Heart left ventricle (tissue), 16 donors: Measurements from ENCODE around the gene LRP5. TPM values are rescaled to one million over a fixed set of nuclear protein-coding genes. Genes with fewer than 3 reads are reported as not detected.

Experiments used
- ATAC-seq, 4 donors: fragments of 200-7000 bp; cut with Tn5 transposase; one replicate each; pipeline ENCODE4 v1.9.1; 2020 to 2022; ENCODE audit warnings: moderate library complexity in 4 of 4, mild to moderate bottlenecking in 3 of 4, moderate number of reproducible peaks in 1 of 4
- DNase-seq, 5 donors: peaks; one replicate each; pipeline ENCODE4 v3.0.0-alpha.2; 2020
- H3K27ac ChIP-seq, 12 donors: fragments of 200-600 bp; sonication (generic) in 4 of 12; one replicate each; pipeline versions ENCODE4 v1.5.0 to v1.8.0; 2016 to 2022; ENCODE audit warnings: mild to moderate bottlenecking in 2 of 12
- H3K27me3 ChIP-seq, 9 donors: fragments of 200-600 bp; sonication (generic) in 2 of 9; one replicate each; pipeline versions ENCODE4 v1.5.1 to v1.8.0; 2016 to 2022; ENCODE audit warnings: mild to moderate bottlenecking in 3 of 9
- H3K36me3 ChIP-seq, 9 donors: fragments of 200-600 bp; sonication (generic) in 2 of 9; one replicate each; pipeline versions ENCODE4 v1.5.0 to v1.8.0; 2018 to 2022; ENCODE audit warnings: mild to moderate bottlenecking in 2 of 9
- H3K4me1 ChIP-seq, 12 donors: fragments of 200-600 bp; sonication (generic) in 4 of 12; one replicate each; pipeline versions ENCODE4 v1.5.0 to v1.8.0; 2016 to 2022; ENCODE audit warnings: mild to moderate bottlenecking in 3 of 12
- H3K4me3 ChIP-seq, 12 donors: fragments of 200-600 bp; sonication (generic) in 4 of 12; one replicate each; pipeline versions ENCODE4 v1.5.0 to v1.8.0; 2017 to 2022; ENCODE audit warnings: mild to moderate bottlenecking in 9 of 12, moderate library complexity in 4 of 12
- H3K9me3 ChIP-seq, 12 donors: fragments of 200-600 bp; sonication (generic) in 4 of 12; one replicate each; pipeline versions ENCODE4 v1.5.0 to v1.8.0; 2016 to 2022; ENCODE audit warnings: mild to moderate bottlenecking in 1 of 12
- CTCF ChIP-seq, 12 donors: fragments of 200-600 bp; sonication (generic) in 4 of 12; IDR thresholded peaks; one replicate each; pipeline versions ENCODE4 v1.5.0 to v1.8.0; 2018 to 2022; ENCODE audit warnings: antibody characterized with exemption in 12 of 12, mild to moderate bottlenecking in 5 of 12
- POLR2A ChIP-seq, 2 donors: fragments of 450-650 bp; IDR thresholded peaks; one replicate each; pipeline ENCODE4 v1.6.1; 2017; ENCODE audit warnings: antibody characterized with exemption in 2 of 2, mild to moderate bottlenecking in 2 of 2, moderate library complexity in 2 of 2
- WGBS, 4 donors: extraction: QIAGEN DNeasy Blood & Tissue Kit in 2 of 4; methylation state at CpG; one replicate each; pipeline versions ENCODE4 v1.1.5 to v1.1.7; 2013 to 2018; 5-methylcytosine and 5-hydroxymethylcytosine counted together
- intact Hi-C, 10 donors: fragments of 100-400 bp; cut with DNase I; formaldehyde crosslinking; loops; one replicate each; pipeline versions ENCODE4 v1.11.1 to v1.14.2; 2022
- polyA plus RNA-seq, 2 donors: library from polyadenylated mRNA; stranded (reverse); fragments of 200-250 nt; gene quantifications; one replicate each; pipeline ENCODE4 v1.2.3, GENCODE V29; 2013
- total RNA-seq, 9 donors: library from RNA; depleted of rRNA in 2 of 9; stranded (reverse); fragments of >200 nt in 2 of 9; fragmentation: NEBNext Ultra II Directional in 3 of 9; extraction: Animal tissue kit (Norgen Biotek cat#: 25700) in 3 of 9; gene quantifications; one replicate each; pipeline versions ENCODE4 v1.1.0 to v1.2.4, GENCODE V29; 2016 to 2023
- donor health status: ischemic (EF 13 %, LVEDD 7.1; RV severe dilation, severe dysfunction).
- donor health status: healthy with polysubstance abuse.
- donor health status: DM: no; HTN: yes; CAD: no.
- donor health status: DM: no; HTN: no; CAD: no.
- donor health status: ischemic (EF 25% LVEDD 6.9; RV normal size, moderate dysfunction).
- donor health status: ischemic (EF 25% LVEDD 5.7; RV mildly dilated, moderate dysfunction).
- donor health status: healthy.
- donor health status: DM: yes; HTN: yes; CAD: no.
- donor health status: ischemic (EF 35%, LVEDD 5.7; RV mildly dilated, moderate dysfunction).
- donor health status: nonischemic (EF 11% LVEDD 7.7; RV severe dilation, severe dysfunction).
- donor health status: DM: yes; HTN: yes; CAD: no.
- donor health status: PGD.
- donor health status: ischemic (EF 29% LVEDD 5.4; RV normal size, mild dysfunction).
- donor health status: nonischemic (EF 23%, LVEDD 6.1; RV moderate dilation, normal function).

The LRP5 gene
- total and polyA plus RNA-seq, 11 donors: 30.2 to 62.5 (median 39.8) TPM

GRCh38 chr11:68488623-68489022 lies 176.2 kb downstream of the LRP5 start:
- DNase-seq: no peak
- Histone ChIP-seq H3K36me3 (no peaks in the 10 kb centered on the region), H3K27ac (no peak overlapping the region), H3K4me3 (no peak overlapping the region), H3K9me3 (peaks cover 0 to 23% (median 0%) of the 10 kb centered on the region in 12 donors), H3K4me1 (peaks cover 0 to 42% (median 28%) of the 10 kb centered on the region in 12 donors), H3K27me3 (no peaks in the 10 kb centered on the region)
- intact Hi-C loops: no loop called here
- WGBS, 4 donors: 89 to 96% (median 96%) methylated on average over 1 of the region's 1 CpG
- TF ChIP-seq CTCF (IDR thresholded peaks at IDR 0.05) (no peak), POLR2A (IDR thresholded peaks at IDR 0.05) (no peak)
- peak in 1 of 4 donors; percentile 36 for ATAC-seq

GRCh38 chr11:68495220-68495729 lies 182.9 kb downstream of the LRP5 start:
- WGBS, 4 donors: 67 to 72% (median 71%) methylated on average over 3 of the region's 3 CpGs
- no peak overlapping the region for H3K4me3 ChIP-seq
- DNase-seq: no peak
- no peaks in the 10 kb centered on the region for H3K9me3 ChIP-seq
- no peak for TF ChIP-seq CTCF (IDR thresholded peaks at IDR 0.05)
- no peak for TF ChIP-seq POLR2A (IDR thresholded peaks at IDR 0.05)
- H3K27me3 ChIP-seq: no peaks in the 10 kb centered on the region
- H3K4me1 ChIP-seq: peaks cover 7 to 64% (median 48%) of the 10 kb centered on the region in 12 donors
- intact Hi-C loops: no loop called here
- no peak overlapping the region for H3K27ac ChIP-seq
- H3K36me3 ChIP-seq: no peaks in the 10 kb centered on the region
- no peak for ATAC-seq

DNA sequence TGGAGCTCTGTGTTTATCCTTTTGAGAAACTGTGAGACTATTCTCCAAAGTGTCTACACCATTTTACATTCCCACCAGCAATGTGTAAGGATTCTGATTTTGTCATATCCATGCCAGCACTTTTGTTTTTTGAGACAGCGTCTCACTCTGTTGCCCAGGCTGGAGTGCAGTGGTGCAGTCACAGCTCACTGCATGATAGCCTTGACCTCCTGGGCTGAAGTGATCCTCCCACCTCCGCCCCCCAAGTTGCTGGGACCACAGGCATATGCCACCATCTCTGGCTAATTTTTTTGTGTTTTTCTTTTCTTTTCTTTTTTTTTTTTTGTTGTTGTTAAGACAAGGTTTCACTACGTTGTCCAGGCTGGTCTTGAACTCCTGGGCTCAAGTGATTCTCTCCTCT lies 183.5 kb downstream of the LRP5 start:
- intact Hi-C loops: no loop called here
- ATAC-seq (no peak), DNase-seq (no peak)
- no peaks in the 10 kb centered on the region for H3K27me3 ChIP-seq
- H3K4me3 ChIP-seq: no peak overlapping the region
- WGBS, 4 donors: 88 to 93% (median 91%) methylated on average over 3 of the region's 3 CpGs
- no peaks in the 10 kb centered on the region for H3K36me3 ChIP-seq
- TF ChIP-seq POLR2A (IDR thresholded peaks at IDR 0.05) (no peak), CTCF (IDR thresholded peaks at IDR 0.05) (no peak)
- peaks cover 7 to 64% (median 48%) of the 10 kb centered on the region in 12 donors for H3K4me1 ChIP-seq
- H3K27ac ChIP-seq: no peak overlapping the region
- no peaks in the 10 kb centered on the region for H3K9me3 ChIP-seq

DNA sequence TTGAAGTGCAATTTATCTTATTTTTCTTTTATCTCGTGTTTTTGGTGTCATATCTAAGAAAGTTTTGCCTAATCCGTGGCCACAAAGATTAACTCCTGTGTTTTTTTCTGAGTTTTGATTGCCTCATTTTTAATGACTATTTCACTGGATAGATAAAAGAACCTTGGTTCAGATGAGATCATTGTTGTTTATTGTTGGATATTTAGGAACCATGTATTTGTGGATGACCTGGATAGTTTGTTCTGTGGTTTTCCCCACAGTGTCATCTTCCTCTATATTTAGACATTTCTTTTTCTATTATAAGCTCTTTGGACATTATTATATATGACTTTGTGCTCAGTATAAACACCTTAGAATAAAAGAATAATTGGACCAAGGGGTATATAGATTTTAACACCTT lies 185.4 kb downstream of the LRP5 start:
- H3K36me3 ChIP-seq: no peaks in the 10 kb centered on the region
- ATAC-seq: no peak
- TF ChIP-seq POLR2A (IDR thresholded peaks at IDR 0.05) (no peak), CTCF (IDR thresholded peaks at IDR 0.05) (no peak)
- H3K9me3 ChIP-seq: no peaks in the 10 kb centered on the region
- no peaks in the 10 kb centered on the region for H3K27me3 ChIP-seq
- intact Hi-C loops: no loop called here
- no peak for DNase-seq
- H3K27ac ChIP-seq: peak overlapping the region in 1 of 12 donors; percentile 8
- H3K4me3 ChIP-seq: no peak overlapping the region
- peaks cover 7 to 80% (median 59%) of the 10 kb centered on the region in 12 donors for H3K4me1 ChIP-seq
- 53 to 67% (median 55%) methylated on average over 2 of the region's 2 CpGs for WGBS, 4 donors
